Tibial artery (tissue), 4 donors: ENCODE data around the gene TSPAN18.

Experiments
- DNase-seq, 2 donors: peaks; one replicate each; pipeline ENCODE4 v3.0.0-alpha.2; 2019
- H3K27ac ChIP-seq, 2 donors: fragments of 200-600 bp; sonication (generic) in 1 of 2; 1 replicate in 1 of 2; 2 replicates in 1 of 2; pipeline ENCODE4 v1.5.1; 2018 to 2019; ENCODE audit warnings: mild to moderate bottlenecking in 1 of 2
- H3K27me3 ChIP-seq, 2 donors: fragments of 200-600 bp; sonication (generic) in 1 of 2; one replicate each; pipeline versions ENCODE4 v1.5.1 to v1.6.0; 2016 to 2019
- H3K36me3 ChIP-seq, 3 donors: fragments of 200-600 bp; sonication (generic) in 2 of 3; one replicate each; pipeline ENCODE4 v1.5.1; 2016 to 2019; ENCODE audit warnings: mild to moderate bottlenecking in 2 of 3
- H3K4me1 ChIP-seq, 4 donors: fragments of 200-600 bp; sonication (generic) in 2 of 4; 1 replicate in 3 of 4; 2 replicates in 1 of 4; pipeline ENCODE4 v1.5.1; 2016 to 2019
- H3K4me3 ChIP-seq, 2 donors: fragments of 200-600 bp; sonication (generic) in 1 of 2; 1 replicate in 1 of 2; 2 replicates in 1 of 2; pipeline ENCODE4 v1.5.1; 2018 to 2019; ENCODE audit warnings: mild to moderate bottlenecking in 2 of 2
- H3K9me3 ChIP-seq, 3 donors: fragments of 200-600 bp; sonication (generic) in 1 of 3; one replicate each; pipeline ENCODE4 v1.5.1; 2016 to 2019
- intact Hi-C: fragments of 100-400 bp; cut with DNase I; formaldehyde crosslinking; loops from one replicate; pipeline ENCODE4 v1.15.0; 2023; ENCODE audit warnings: low total_unique reads
- TF ChIP-seq, protein P1 (sequence below), 2 experiments: fragments of 200-600 bp in 1 of 2; fragments of 450-650 bp in 1 of 2; IDR thresholded peaks; one replicate each; pipeline ENCODE4 v1.5.1; 2017 to 2019; ENCODE audit warnings: antibody characterized with exemption in 2 of 2, mild to moderate bottlenecking in 1 of 2, moderate library complexity in 1 of 2

The TSPAN18 gene

DNA sequence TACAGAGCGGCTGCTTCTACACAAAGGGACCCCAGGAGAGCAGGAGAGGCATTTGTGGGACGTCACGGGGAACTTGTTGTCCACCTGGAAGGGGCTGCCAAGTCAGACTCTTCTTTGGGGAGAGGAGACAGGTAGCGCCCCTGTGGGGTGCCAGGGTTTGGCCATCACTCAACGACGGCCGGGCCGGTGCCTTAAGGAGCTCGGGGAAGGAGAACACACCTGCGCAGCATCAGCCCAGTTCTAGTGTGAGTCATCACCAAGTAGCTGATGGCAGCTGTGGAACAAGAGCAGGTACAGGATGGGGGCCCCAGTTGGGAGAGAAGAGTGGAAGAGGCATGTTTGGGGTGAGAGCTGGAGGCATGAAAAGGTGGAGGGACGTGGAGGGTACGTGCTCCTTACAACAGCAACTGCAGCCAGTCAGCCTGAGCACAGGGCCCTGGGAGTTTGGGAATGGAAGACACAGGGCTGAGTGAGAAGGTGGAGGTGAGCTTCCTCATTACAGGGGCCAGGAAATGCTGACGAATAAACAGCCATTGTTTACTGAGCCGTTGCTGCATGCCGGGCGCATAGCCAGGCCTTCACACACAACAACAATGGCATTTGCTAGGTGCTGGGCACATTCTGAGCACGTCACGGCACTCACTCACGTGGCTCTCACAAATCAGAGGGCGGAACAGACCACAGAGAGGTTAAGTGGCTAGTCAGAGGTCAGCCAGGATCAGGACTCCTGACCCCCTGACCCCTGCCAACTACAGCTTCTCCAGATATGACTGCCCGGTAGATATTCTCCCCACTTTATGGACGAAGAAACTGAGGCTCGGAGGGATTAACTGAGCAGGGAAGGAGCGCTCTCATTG, 253.0 kb downstream of the TSPAN18 start:
- Histone ChIP-seq H3K9me3 (no peaks in the 10 kb centered on the region), H3K27ac (no peak overlapping the region), H3K4me3 (no peak overlapping the region), H3K36me3 (no peaks in the 10 kb centered on the region), H3K4me1 (peaks cover 0 to 6% (median 0%) of the 10 kb centered on the region in 4 donors), H3K27me3 (peaks cover 0 to 12% of the 10 kb centered on the region in 2 donors)
- TF ChIP-seq, protein P1, sequence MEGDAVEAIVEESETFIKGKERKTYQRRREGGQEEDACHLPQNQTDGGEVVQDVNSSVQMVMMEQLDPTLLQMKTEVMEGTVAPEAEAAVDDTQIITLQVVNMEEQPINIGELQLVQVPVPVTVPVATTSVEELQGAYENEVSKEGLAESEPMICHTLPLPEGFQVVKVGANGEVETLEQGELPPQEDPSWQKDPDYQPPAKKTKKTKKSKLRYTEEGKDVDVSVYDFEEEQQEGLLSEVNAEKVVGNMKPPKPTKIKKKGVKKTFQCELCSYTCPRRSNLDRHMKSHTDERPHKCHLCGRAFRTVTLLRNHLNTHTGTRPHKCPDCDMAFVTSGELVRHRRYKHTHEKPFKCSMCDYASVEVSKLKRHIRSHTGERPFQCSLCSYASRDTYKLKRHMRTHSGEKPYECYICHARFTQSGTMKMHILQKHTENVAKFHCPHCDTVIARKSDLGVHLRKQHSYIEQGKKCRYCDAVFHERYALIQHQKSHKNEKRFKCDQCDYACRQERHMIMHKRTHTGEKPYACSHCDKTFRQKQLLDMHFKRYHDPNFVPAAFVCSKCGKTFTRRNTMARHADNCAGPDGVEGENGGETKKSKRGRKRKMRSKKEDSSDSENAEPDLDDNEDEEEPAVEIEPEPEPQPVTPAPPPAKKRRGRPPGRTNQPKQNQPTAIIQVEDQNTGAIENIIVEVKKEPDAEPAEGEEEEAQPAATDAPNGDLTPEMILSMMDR (IDR thresholded peaks at IDR 0.05): no peak
- no peak for DNase-seq
- intact Hi-C loops: no loop called here

DNA sequence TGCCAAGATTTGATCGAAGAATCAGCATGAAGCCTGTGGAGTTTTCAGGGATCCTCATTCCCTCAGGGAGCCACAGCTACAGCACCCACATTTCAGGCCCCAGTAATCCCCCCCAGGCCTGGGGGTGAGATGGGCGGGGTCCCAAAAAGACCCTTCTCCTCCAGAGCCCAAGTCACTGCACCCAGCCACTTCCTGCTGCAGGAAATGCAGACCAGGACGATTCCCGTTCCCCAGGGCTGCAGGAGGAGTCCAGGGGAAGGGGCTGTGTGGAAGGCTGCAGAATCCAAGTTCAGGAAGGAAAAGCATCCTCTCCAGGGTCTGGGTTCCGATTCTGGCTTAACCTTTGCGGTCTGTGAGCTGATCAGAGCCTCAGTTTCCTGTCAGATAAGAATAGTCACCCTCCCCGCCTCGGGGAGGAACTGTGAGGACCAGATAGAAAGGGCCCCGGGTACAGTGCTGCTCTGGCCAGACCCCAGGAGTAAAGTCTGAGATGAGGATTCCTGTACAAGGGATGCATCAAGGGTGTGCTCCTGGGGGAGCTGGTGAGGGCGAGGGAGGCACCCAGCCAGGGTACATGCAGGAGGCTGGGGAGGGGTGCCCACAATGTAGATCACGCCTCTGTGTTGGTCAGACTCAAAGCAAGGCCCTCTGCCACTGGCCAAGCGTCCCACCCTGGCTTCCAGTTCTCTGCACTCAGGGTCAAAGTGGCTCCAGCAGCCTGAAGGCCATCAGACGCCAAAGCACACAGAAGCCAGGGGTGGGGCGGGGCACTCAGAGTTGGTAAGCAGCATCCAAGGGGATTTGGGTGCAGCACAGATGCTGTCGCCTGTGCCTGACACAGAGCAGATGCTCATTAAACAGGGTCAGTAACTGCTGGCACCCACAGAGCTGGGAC, 254.0 kb downstream of the TSPAN18 start:
- no peak for DNase-seq
- H3K4me3 ChIP-seq: no peak overlapping the region
- intact Hi-C loops: no loop called here
- peaks cover 0 to 12% of the 10 kb centered on the region in 2 donors for H3K27me3 ChIP-seq
- no peaks in the 10 kb centered on the region for H3K36me3 ChIP-seq
- H3K9me3 ChIP-seq: no peaks in the 10 kb centered on the region
- TF ChIP-seq, protein P1 (IDR thresholded peaks at IDR 0.05): no peak
- H3K4me1 ChIP-seq: peaks cover 0 to 6% (median 0%) of the 10 kb centered on the region in 4 donors
- H3K27ac ChIP-seq: no peak overlapping the region
